Progenitor cell of endocrine pancreas (in vitro differentiated cells): ENCODE data around the gene PARN. TPM values are rescaled to one million over a fixed set of nuclear protein-coding genes. Genes with fewer than 3 reads are reported as not detected.

Experiments used
- DNase-seq: peaks from one replicate; pipeline ENCODE4 v3.0.0; 2021; ENCODE audit warnings: low spot score; ENCODE audit not compliant: unreplicated experiment
- H3K27ac Mint-ChIP-seq: 2 replicates; pipeline ENCODE4 v1.8.0; 2021; ENCODE audit warnings: mild to moderate bottlenecking, moderate library complexity, mixed read lengths
- H3K27me3 Mint-ChIP-seq: 2 replicates; pipeline ENCODE4 v1.8.0; 2021; ENCODE audit warnings: mixed read lengths
- H3K36me3 Mint-ChIP-seq: 2 replicates; pipeline ENCODE4 v1.8.0; 2022; ENCODE audit warnings: mixed read lengths; ENCODE audit not compliant: insufficient read depth
- H3K4me1 Mint-ChIP-seq: 2 replicates; pipeline ENCODE4 v1.8.0; 2021; ENCODE audit warnings: low read depth, mixed read lengths
- H3K4me3 Mint-ChIP-seq: 2 replicates; pipeline ENCODE4 v1.8.0; 2021; ENCODE audit warnings: low read depth, mild to moderate bottlenecking, moderate library complexity, mixed read lengths
- H3K9me3 Mint-ChIP-seq: 2 replicates; pipeline ENCODE4 v1.8.0; 2021; ENCODE audit warnings: low read depth, mixed read lengths
- CTCF ChIP-seq: fragments of 200-600 bp; sonication (generic); IDR thresholded peaks from one replicate; pipeline ENCODE4 v1.5.0; 2021; ENCODE audit warnings: antibody characterized with exemption, mild to moderate bottlenecking; ENCODE audit not compliant: unreplicated experiment
- total RNA-seq: library from RNA; stranded (reverse); gene quantifications from 2 replicates; pipeline ENCODE4 v1.2.1, GENCODE V29; 2021

The PARN gene
- total RNA-seq, 1 donor from 2014 or later, result 31.4 TPM

- no peak overlapping the region for H3K27ac Mint-ChIP-seq
- no peaks in the 10 kb centered on the region for H3K9me3 Mint-ChIP-seq
- H3K4me1 Mint-ChIP-seq, result peaks cover 9% of the 10 kb centered on the region
- no peak for TF ChIP-seq CTCF
- H3K36me3 Mint-ChIP-seq, result no peaks in the 10 kb centered on the region
- DNase-seq, result no peak
- no peaks in the 10 kb centered on the region for H3K27me3 Mint-ChIP-seq
- no peak overlapping the region for H3K4me3 Mint-ChIP-seq
Measured at GRCh38 chr16:14455573-14455972, 174.5 kb downstream of the PARN start.

GRCh38 chr16:14454391-14454790, 175.7 kb downstream of the PARN start:
- Mint-ChIP-seq H3K27ac (no peak overlapping the region), H3K4me3 (no peak overlapping the region), H3K27me3 (no peaks in the 10 kb centered on the region), H3K9me3 (no peaks in the 10 kb centered on the region), H3K4me1 (peaks cover 9% of the 10 kb centered on the region), H3K36me3 (no peaks in the 10 kb centered on the region)
- no peak for TF ChIP-seq CTCF
- DNase-seq, result no peak

GRCh38 chr16:14452066-14452465, 178.0 kb downstream of the PARN start:
- Mint-ChIP-seq H3K27ac (no peak overlapping the region), H3K4me1 (no peaks in the 10 kb centered on the region), H3K36me3 (no peaks in the 10 kb centered on the region), H3K9me3 (no peaks in the 10 kb centered on the region), H3K4me3 (no peak overlapping the region), H3K27me3 (no peaks in the 10 kb centered on the region)
- no peak for DNase-seq
- TF ChIP-seq CTCF, result no peak

GRCh38 chr16:14450846-14451245, 179.2 kb downstream of the PARN start:
- DNase-seq, result no peak
- Mint-ChIP-seq H3K36me3 (peaks cover 1% of the 10 kb centered on the region), H3K4me1 (no peaks in the 10 kb centered on the region), H3K4me3 (no peak overlapping the region), H3K9me3 (no peaks in the 10 kb centered on the region), H3K27me3 (no peaks in the 10 kb centered on the region), H3K27ac (no peak overlapping the region)
- no peak for TF ChIP-seq CTCF

GRCh38 chr16:14449790-14450480, 180.1 kb downstream of the PARN start:
- Mint-ChIP-seq H3K36me3 (peaks cover 4% of the 10 kb centered on the region), H3K9me3 (no peaks in the 10 kb centered on the region), H3K4me3 (no peak overlapping the region), H3K4me1 (no peaks in the 10 kb centered on the region), H3K27me3 (no peaks in the 10 kb centered on the region), H3K27ac (no peak overlapping the region)
- TF ChIP-seq CTCF, result no peak
- no peak for DNase-seq
